HG03280 (cell line): ENCODE data around the gene CASP9.

ENCODE experiments used
- ATAC-seq: cut with Tn5 transposase; IDR thresholded peaks from one replicate; pipeline ENCODE4 v1.9.1; 2021; ENCODE audit warnings: mild to moderate bottlenecking, moderate library complexity; ENCODE audit not compliant: unreplicated experiment

Gene CASP9

DNA sequence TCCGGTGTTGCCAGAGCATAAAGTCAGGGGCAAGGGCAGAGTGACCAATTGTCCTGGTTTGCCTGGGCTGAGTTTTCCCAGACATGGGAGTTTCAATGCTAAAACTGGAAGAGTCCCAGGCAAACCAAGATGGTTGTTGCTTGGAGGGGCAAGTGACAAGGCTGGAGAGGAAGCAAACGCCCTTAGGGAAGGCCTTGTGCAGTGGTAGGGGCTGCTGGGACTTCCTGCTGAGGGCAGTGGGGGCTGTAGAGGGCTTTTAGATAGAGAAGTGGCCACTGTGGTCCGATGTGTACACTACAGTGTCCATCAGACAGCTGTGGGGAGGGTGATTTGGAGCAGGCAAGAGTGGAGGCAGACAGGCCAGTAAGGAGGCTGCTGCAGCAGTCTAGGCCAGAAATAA is 74.4 kb downstream of the CASP9 start:
- no peak for ATAC-seq

DNA sequence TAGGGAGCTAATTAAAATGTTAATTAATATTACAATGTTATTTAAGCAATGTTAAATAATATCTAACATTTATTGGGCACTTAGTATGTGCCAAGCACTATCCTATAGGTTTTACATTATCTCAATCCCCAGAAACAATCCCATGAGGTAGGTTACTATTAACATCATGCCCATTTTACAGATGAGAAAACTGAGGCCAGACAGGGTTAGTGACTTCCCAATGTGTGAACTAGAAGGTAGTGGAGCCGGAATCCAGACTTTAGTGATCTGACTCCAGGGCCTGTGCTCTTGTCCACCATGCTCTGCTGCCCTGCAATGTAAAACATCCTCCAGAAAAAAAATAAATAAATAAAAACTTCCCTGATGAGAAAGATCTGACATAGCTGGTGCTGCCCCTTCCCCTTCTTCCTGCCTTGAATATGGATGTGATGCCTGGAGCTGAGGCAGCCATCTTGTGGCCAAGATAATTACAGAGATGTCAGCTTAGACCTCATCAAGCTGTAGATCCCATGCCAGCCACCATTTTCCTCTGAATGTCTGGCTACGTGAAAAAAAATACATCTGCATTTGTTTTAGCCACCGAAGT is 75.0 kb downstream of the CASP9 start:
- no peak for ATAC-seq

DNA sequence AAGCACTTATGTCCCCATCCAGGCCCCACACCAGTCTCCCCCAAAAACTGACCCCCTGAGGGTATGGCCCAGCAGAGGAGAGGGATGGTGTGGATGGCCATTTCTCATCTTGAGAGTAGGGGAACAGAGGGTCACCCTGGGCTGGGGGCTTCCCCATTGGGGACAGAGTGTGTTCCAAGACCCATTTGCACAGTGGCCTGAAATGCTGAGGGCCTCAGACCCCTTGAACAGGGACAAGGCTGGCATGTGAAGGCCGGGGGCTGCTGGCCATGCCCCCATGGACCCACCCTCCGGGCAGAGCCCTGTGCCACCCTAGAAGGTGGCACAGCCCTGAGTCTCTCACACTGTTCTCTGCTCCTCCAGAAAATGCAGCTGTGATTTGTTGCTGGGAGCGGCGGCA is 77.8 kb downstream of the CASP9 start:
- no peak for ATAC-seq

DNA sequence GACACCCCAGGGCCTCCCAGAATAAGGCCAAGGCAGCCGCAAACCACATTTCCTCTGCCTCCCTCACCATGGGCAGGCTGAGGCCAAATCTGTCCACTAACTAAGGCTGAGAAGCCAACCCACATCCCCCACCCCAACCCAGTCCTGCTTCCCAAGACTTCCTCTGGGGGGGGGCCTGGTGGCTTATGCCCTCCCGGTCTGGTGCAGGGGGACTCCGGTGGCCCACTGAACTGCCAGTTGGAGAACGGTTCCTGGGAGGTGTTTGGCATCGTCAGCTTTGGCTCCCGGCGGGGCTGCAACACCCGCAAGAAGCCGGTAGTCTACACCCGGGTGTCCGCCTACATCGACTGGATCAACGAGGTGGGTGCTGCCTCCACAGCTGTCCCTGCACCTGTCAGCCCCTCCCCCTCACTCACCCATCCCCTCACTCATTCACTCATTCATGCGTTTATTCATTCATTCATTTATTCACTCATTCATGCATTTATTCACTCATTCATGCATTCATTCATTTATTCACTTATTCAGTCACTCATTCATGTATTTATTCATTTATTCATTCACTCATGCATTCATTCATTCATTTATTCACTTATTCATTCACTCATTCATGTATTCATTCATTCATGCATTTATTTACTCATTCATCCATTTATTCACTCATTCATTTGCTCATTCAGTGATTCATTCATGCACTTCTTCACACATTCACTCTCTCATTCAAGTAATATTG is 78.5 kb downstream of the CASP9 start:
- no peak for ATAC-seq

DNA sequence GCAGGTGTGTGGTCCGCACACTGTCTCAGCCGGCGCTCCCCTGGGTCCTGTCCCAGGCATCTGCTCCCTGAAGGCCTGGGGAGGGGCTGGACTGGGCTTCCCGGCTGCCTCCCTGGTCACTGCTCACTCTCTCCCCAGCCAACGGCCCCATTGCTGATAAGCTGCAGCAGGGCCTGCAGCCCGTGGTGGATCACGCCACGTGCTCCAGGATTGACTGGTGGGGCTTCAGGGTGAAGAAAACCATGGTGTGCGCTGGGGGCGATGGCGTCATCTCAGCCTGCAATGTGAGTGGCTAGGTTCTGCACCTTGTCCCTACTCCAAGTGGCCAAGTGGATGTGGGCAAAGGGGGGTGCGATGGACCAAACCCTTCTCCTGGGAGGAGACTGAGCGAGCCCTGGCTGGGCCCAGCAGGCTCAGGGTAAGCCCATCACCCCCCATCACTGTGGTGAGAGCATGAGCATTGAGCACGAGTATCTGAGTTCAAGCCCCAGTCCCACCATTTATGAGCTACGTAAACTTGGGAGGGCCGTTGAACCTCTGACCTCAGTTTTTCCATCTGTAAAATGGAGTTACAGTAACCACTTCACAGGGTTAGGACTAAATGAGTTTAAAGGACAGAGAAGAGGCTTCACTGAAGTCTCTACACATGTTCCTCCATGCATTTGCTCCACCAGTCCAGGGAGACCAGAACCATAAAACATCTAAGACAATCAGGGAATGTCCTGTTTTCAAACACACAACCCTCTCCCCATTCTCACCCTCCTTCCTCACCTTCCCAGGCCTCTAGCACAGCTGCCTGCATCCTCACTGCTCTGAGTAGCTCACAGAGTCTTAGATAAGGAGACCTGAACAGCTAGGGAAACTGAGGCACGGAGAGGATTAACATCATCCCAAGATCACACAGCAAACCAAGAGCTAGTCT is 79.3 kb downstream of the CASP9 start:
- ATAC-seq, result no peak

DNA sequence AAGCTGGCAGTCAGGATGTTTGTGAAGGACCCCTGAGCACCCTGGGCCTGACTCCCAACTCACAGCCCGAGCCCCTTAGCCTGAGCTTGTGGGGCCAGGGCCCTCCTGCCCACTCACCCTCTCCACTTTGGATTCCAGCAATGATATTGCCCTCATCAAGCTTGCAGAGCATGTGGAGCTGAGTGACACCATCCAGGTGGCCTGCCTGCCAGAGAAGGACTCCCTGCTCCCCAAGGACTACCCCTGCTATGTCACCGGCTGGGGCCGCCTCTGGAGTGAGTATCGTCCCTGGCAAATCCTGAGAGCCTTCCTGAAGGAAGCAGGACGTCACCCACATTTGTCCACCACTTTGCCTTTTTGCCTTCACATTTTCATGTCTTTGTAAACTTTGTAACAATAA is 80.7 kb downstream of the CASP9 start:
- ATAC-seq, result no peak

DNA sequence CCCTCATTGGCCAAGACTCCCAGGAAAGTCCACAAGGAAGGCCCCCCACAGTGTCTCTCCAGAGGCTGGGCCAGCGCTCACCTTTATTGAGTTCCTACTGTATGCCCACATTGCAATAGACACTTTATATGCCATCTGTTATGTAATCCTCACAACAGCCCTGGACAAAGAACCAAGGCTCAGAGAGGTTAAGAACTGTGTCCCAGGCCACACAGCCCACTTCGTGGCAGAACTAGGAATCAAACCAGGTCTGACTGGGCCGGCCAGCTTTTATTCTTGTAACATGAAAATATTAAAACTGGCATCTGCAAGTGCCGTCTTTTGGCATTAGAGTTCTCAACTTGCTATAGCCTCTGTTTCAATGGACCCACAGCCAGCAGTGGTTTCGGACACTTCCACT is 81.3 kb downstream of the CASP9 start:
- ATAC-seq, result no peak

DNA sequence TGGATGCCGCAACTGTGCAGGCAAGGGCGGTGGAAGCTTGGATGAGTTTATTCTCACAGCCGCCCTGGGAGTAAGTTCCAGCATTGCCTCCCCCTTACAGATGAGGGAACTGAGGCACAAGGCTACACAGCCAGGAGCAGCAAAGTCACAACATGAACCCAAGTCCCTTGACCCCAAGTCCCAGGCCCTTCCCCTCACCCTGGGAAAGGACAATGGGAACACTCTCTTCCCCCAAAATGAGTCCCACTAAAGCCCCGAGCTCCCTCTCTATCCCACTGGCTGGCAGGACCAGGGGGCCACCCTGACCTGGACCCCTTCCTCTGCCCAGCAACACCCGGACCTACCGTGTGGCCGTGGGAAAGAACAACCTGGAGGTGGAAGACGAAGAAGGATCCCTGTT is 81.9 kb downstream of the CASP9 start:
- ATAC-seq, result no peak
